OCI-LY1 (cell line): ENCODE measurements around the gene COL15A1.

Experiments used
- CTCF ChIP-seq: fragments of 200-600 bp; sonication (generic), shearing (Covaris generic); IDR thresholded peaks from 2 replicates; pipeline ENCODE4 v1.5.1; 2017; ENCODE audit warnings: mild to moderate bottlenecking, antibody characterized with exemption, low read length, moderate library complexity, mixed read lengths
- EZH2 ChIP-seq: fragments of 200-600 bp; sonication (generic), shearing (Covaris generic); IDR thresholded peaks from 2 replicates; pipeline ENCODE4 v1.8.0; 2017; ENCODE audit warnings: borderline replicate concordance, mixed run types, mild to moderate bottlenecking, antibody characterized with exemption, low read length, moderate library complexity, mixed read lengths

DNA sequence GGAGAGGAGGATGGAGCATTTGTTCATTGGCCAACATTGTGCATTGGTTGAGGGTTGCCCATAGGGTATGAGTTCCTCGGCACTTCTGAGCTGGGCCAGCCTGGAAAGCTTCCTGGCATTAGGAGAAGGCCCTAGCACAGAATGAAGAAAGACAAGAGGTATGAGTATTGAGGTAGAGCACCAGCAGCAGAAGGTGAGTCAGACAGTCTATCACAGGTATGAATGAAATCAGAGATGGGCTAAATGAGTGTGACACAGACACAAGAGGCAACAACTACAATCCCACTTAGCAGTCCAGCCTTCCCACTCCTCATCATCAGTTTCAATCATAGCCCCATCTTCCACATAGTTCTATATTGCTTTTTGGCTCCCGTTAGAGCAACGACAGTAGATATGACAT, 135.8 kb downstream of the COL15A1 start:
- TF ChIP-seq CTCF (no peak), EZH2 (no peak)
